OCI-LY3 (cell line): ENCODE data around the gene MMP23B.

Experiments
- H2AFZ ChIP-seq: fragments of 200-600, 300-600 bp; shearing (Covaris generic); 2 replicates; pipeline ENCODE4 v1.6.0; 2014; ENCODE audit warnings: antibody characterized with exemption, low read depth, low read length
- H3K27ac ChIP-seq: fragments of 200-600, 300-600 bp; sonication (generic); 2 replicates; pipeline ENCODE4 v1.5.1; 2014; ENCODE audit warnings: mild to moderate bottlenecking, low read length, moderate library complexity, mixed read lengths
- H3K27me3 ChIP-seq: fragments of 200-600, 300-600 bp; sonication (generic); 2 replicates; pipeline ENCODE4 v1.6.1; 2014; ENCODE audit warnings: low read depth, low read length, mixed read lengths
- H3K36me3 ChIP-seq: fragments of 200-600, 300-600 bp; sonication (generic); replicated peaks from 2 replicates; pipeline ENCODE3; 2014; ENCODE audit warnings: low read depth, low read length, mixed read lengths
- H3K4me1 ChIP-seq: fragments of 300-600, 200-600 bp; sonication (generic); 2 replicates; pipeline ENCODE4 v1.6.1; 2014; ENCODE audit warnings: low read length, mixed read lengths
- H3K4me2 ChIP-seq: fragments of 200-600, 300-600 bp; sonication (generic); 2 replicates; pipeline ENCODE4 v1.6.1; 2014; ENCODE audit warnings: low read length, mixed read lengths
- H3K4me3 ChIP-seq: fragments of 300-600, 200-600 bp; sonication (generic); 2 replicates; pipeline ENCODE4 v1.5.1; 2014; ENCODE audit warnings: antibody characterized with exemption, mild to moderate bottlenecking, low read length, moderate library complexity
- H3K79me2 ChIP-seq: fragments of 300-600, 200-600 bp; shearing (Covaris generic); 2 replicates; pipeline ENCODE4 v1.6.1; 2014; ENCODE audit warnings: mild to moderate bottlenecking, low read length, mixed read lengths
- H3K9ac ChIP-seq: fragments of 300-600, 200-600 bp; shearing (Covaris generic); 2 replicates; pipeline ENCODE4 v1.6.0; 2014; ENCODE audit warnings: mild to moderate bottlenecking, low read length, moderate library complexity
- H3K9me3 ChIP-seq: fragments of 200-600, 300-600 bp; shearing (Covaris generic); 2 replicates; pipeline ENCODE4 v1.6.1; 2014; ENCODE audit warnings: low read length, mixed read lengths; ENCODE audit not compliant: insufficient read depth
- H4K20me1 ChIP-seq: fragments of 200-600, 300-600 bp; sonication (generic); 2 replicates; pipeline ENCODE4 v1.6.1; 2016; ENCODE audit warnings: low read length, mixed read lengths; ENCODE audit not compliant: insufficient read depth
- CTCF ChIP-seq: fragments of 200-600, 300-600 bp; sonication (generic); IDR thresholded peaks from 2 replicates; pipeline ENCODE4 v1.5.1; 2014; ENCODE audit warnings: antibody characterized with exemption, low read length, low read depth
- EZH2phosphoT487 ChIP-seq: fragments of 200-600 bp; shearing (Covaris generic); IDR thresholded peaks from 2 replicates; pipeline ENCODE4 v1.6.1; 2018; ENCODE audit warnings: antibody characterized with exemption, mixed run types, low read depth

MMP23B gene

GRCh38 chr1:1666526-1666925 is 34.6 kb downstream of the MMP23B start:
- Histone ChIP-seq H3K27ac (no peak overlapping the region), H3K9me3 (no peaks in the 10 kb centered on the region), H3K27me3 (no peaks in the 10 kb centered on the region), H3K4me1 (no peaks in the 10 kb centered on the region), H2AFZ (no peak overlapping the region), H3K79me2 (no peaks in the 10 kb centered on the region), H4K20me1 (no peaks in the 10 kb centered on the region), H3K4me3 (no peak overlapping the region), H3K36me3 (peaks cover 26% of the 10 kb centered on the region), H3K4me2 (no peak overlapping the region), H3K9ac (no peak overlapping the region)
- TF ChIP-seq EZH2phosphoT487 (no peak), CTCF (no peak)

GRCh38 chr1:1669468-1670440 is 37.8 kb downstream of the MMP23B start:
- Histone ChIP-seq H3K4me3 (no peak overlapping the region), H3K27me3 (no peaks in the 10 kb centered on the region), H4K20me1 (no peaks in the 10 kb centered on the region), H3K9me3 (no peaks in the 10 kb centered on the region), H3K36me3 (peaks cover 31% of the 10 kb centered on the region), H3K27ac (no peak overlapping the region), H2AFZ (no peak overlapping the region), H3K4me2 (no peak overlapping the region), H3K4me1 (no peaks in the 10 kb centered on the region), H3K79me2 (no peaks in the 10 kb centered on the region), H3K9ac (no peak overlapping the region)
- no peak for TF ChIP-seq EZH2phosphoT487
- TF ChIP-seq CTCF = no peak

GRCh38 chr1:1670866-1671265 is 38.9 kb downstream of the MMP23B start:
- H3K27ac ChIP-seq = no peak overlapping the region
- H3K4me3 ChIP-seq = no peak overlapping the region
- no peaks in the 10 kb centered on the region for H3K27me3 ChIP-seq
- H4K20me1 ChIP-seq = no peaks in the 10 kb centered on the region
- no peaks in the 10 kb centered on the region for H3K9me3 ChIP-seq
- H3K9ac ChIP-seq = no peak overlapping the region
- no peaks in the 10 kb centered on the region for H3K4me1 ChIP-seq
- no peak overlapping the region for H3K4me2 ChIP-seq
- peaks cover 21% of the 10 kb centered on the region for H3K36me3 ChIP-seq
- no peak overlapping the region for H2AFZ ChIP-seq
- no peaks in the 10 kb centered on the region for H3K79me2 ChIP-seq
- TF ChIP-seq CTCF (no peak), EZH2phosphoT487 (no peak)

- Histone ChIP-seq H3K27ac (no peak overlapping the region), H3K27me3 (no peaks in the 10 kb centered on the region), H3K79me2 (no peaks in the 10 kb centered on the region), H3K9me3 (no peaks in the 10 kb centered on the region), H2AFZ (no peak overlapping the region), H3K4me2 (no peak overlapping the region), H3K4me1 (no peaks in the 10 kb centered on the region), H3K4me3 (no peak overlapping the region), H4K20me1 (no peaks in the 10 kb centered on the region), H3K9ac (no peak overlapping the region), H3K36me3 (peaks cover 15% of the 10 kb centered on the region)
- TF ChIP-seq EZH2phosphoT487 (no peak), CTCF (no peak)
Measured at GRCh38 chr1:1671365-1672119, 39.6 kb downstream of the MMP23B start.
